Prostate gland (tissue), 2 donors: ENCODE data around the gene BCL2L1.
"Not testable (repeated sequence)": the region's sequence is repeated elsewhere in the genome, so short reads cannot be mapped to it uniquely, and the experiment has no call there.

Experiments
- CTCF ChIP-seq, 4 experiments: fragments of 200-600 bp in 2 of 4; fragments of 450-650 bp in 2 of 4; sonication (generic) in 2 of 4; IDR thresholded peaks; 1 replicate in 3 of 4; 2 replicates in 1 of 4; pipeline ENCODE4 v1.5.1; 2016 to 2019; ENCODE audit warnings: antibody characterized with exemption in 4 of 4, mild to moderate bottlenecking in 2 of 4, moderate library complexity in 2 of 4
- POLR2A ChIP-seq: fragments of 450-650 bp; IDR thresholded peaks from one replicate; pipeline ENCODE4 v1.6.1; 2016; ENCODE audit warnings: antibody characterized with exemption, mild to moderate bottlenecking
- POLR2AphosphoS5 ChIP-seq: sonication (generic); formaldehyde crosslinking; IDR thresholded peaks from one replicate; pipeline ENCODE4 v1.6.1; 2017; ENCODE audit warnings: antibody characterized with exemption

GRCh38 chr20:31628057-31628456 lies 94.6 kb downstream of the BCL2L1 start:
- TF ChIP-seq CTCF (IDR thresholded peaks at IDR 0.05); POLR2A; POLR2AphosphoS5: not testable (repeated sequence)
